Skin epidermis (tissue), 12 donors: ENCODE results near the gene MAD2L1BP.
A peak's percentile ranks its signal among the peaks of the same experiment; 100 is the strongest.

Experiments used
- H3K27ac ChIP-seq, 21 experiments: fragments of 200-600 bp; sonication (generic) in 11 of 21; one replicate each; pipeline ENCODE4 v1.5.0; 2020; ENCODE audit warnings: mild to moderate bottlenecking in 3 of 21, inconsistent platforms in 2 of 21, moderate library complexity in 2 of 21
- H3K4me3 ChIP-seq, 7 experiments: fragments of 200-600 bp; sonication (generic) in 2 of 7; one replicate each; pipeline ENCODE4 v1.5.0; 2020; ENCODE audit warnings: inconsistent platforms in 2 of 7, mild to moderate bottlenecking in 2 of 7, moderate library complexity in 1 of 7

MAD2L1BP gene

GRCh38 chr6:43676962-43677606 lies 41.4 kb downstream of the MAD2L1BP start:
- no peak overlapping the region for H3K27ac ChIP-seq

DNA sequence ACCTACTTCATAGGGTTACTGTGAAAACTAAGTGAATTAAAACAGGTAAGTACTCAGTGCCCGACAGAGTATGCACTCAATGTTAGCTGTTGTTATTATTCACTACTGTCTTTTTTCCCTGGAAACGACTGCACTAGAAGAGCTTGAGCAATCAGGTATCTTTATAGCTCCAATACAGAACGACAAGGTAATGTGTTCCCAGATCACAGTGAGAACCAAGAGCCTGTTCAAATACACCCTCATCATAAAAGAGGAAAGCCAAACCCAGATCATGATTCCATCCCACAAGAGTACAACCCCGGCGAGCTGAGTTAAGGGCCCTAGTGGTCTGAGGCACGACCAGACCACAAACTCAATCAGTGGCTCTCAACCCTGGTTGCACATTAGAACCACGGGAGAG lies 42.1 kb downstream of the MAD2L1BP start:
- no peak overlapping the region for H3K4me3 ChIP-seq

More at GRCh38 chr6:43676962-43677606, 41.4 kb downstream of the MAD2L1BP start:
- no peak overlapping the region for H3K4me3 ChIP-seq

DNA sequence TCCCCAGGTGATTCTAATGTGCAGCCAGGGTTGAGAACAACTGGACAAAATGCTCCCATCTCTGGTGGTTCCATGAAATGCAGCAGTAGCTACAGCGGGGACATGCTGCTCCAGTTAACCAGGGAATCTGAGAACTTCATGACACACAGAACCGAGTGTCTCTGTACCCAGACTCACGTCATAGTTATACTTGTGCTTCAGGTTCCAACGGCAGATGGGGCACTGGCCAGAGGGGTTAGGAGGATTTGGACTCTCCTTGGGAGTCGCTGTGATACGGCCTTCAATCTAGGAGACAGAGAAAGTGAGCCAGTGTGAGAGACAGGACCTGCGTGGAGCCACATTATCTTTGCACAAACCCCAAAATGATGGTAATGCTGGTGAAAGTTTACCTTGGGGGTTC lies 42.7 kb downstream of the MAD2L1BP start:
- H3K27ac ChIP-seq = no peak overlapping the region
- no peak overlapping the region for H3K4me3 ChIP-seq

More for the DNA sequence above, 42.1 kb downstream of the MAD2L1BP start:
- no peak overlapping the region for H3K27ac ChIP-seq

DNA sequence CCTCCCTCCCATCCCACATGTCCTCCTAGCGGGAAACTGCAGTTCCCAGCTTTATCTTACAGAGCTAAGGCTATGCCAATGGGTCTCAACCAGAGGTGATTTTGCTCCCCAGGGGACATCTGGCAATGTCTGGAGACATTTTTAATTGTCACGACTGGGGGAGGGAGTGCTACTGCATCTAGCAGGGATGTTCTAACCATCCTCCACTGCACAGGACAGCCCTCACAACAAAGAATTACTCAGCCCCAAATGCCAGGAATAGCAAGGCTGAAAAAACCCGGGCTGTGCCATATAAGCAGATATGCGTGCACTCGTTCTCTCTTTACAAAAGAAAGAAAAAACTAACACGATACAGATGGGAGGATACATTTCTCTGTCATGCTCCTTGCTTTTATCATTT lies 43.4 kb downstream of the MAD2L1BP start:
- H3K4me3 ChIP-seq = no peak overlapping the region
- H3K27ac ChIP-seq = no peak overlapping the region

DNA sequence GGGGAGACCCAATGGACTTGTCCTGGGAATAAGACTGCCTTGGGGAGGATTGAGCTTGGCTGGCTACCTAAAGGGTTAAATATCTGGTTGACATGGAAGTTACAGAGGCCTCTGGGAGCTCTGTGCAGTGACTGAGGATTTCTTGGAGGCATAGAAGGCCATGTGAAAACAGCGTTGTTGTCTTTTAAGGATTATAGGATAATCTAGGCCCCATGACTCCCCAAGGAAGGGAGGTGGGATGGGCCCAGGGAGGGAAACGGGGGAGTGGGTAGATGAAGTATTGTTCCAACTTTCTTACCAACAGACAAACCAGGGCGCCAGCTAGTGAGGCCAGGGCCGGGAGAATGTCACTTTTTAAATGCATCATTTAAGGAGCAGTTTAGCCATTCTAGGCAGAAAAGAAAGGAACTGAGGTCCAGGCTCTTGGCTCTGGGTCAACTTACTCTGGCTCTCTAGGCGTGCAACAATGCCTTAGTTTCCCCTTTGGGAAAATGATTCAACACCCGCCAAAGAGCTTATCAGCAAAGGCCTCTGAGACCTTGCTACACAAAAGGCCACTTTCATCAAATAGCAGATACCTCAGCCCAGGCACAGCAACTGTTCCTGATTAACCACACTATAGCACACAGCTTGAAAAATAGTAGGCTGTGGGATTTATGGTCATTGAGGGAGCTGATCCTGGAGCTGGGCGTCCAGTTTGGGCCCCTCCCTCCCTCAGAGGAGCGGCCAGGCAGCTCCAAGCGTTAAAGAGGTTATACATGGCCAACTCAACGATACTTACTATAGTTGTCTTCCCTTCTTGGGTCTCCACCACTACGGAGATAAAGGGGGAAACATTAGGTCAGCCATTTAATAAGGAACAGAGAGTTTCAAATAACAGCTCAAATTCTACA lies 44.9 kb downstream of the MAD2L1BP start:
- no peak overlapping the region for H3K27ac ChIP-seq
- no peak overlapping the region for H3K4me3 ChIP-seq

- Histone ChIP-seq H3K4me3 (no peak overlapping the region), H3K27ac (no peak overlapping the region)
Measured at GRCh38 chr6:43681303-43681702, 45.7 kb downstream of the MAD2L1BP start.

DNA sequence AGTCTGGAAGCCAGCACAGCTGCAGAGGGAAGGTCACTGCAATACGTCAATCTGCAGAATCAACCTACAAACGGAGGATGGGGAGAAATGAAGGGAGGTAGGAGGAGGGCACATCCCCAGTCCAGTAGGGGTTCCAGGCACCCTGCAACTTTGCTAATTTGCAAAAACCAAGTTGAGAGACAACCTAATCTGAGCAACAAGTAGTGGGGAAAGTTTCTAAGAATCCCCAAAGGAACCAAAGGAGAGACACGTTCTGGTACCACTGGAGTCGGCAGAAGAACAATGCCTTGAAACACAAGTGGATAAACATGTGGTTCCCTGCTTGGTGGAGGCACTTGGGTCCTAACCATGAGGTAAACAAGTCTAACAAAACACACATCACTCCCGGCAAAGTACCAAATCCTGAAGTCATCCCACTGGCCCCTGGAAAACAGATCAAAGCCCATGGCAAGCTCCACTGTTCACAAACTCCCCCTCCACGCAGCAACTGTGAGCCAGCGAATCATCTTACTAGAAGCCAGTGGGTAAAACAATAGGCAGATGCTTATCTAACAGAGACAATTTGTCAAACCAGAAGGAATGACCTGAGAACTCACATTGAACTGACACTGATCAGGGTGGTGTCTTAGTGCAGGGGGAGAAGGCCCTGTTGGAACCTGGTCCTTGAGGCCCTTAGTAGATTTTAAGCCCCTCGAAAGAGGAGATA lies 47.2 kb downstream of the MAD2L1BP start:
- H3K27ac ChIP-seq = no peak overlapping the region
- H3K4me3 ChIP-seq = no peak overlapping the region

DNA sequence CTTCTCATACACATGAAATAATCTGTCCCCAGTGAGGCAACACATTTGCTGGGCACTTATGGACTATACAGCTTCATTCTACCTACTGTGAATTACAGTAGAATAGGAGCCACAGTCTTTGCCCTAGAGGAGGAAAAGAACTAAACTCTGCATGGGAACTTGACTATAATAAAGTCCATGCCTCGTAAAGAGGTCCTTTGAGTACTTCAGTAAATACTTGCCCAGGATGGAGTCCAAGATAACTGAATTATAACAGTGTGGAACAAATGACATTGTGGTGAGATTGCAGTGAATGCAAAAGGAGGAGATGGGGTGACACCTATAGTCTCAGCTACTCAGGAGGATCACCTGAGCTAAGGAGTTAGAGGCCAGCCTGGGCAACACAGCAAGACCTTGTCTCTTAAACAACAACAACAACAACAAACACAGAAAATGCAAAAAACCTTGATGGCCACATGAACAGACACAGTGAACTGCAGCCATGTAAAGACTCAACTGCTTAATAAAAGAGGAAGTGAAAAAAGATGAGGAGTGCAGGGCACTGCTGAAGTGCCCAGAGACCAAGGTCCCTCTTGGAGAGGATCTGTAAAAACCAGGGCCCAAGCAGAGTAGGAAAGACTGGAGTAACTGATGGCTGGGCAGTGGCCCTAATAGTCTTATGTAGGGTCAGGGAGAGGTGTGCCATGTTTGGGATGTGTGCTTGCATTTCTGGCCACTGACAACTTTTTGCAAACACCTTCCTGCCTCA lies 48.2 kb downstream of the MAD2L1BP start:
- H3K4me3 ChIP-seq = no peak overlapping the region
- H3K27ac ChIP-seq = no peak overlapping the region

DNA sequence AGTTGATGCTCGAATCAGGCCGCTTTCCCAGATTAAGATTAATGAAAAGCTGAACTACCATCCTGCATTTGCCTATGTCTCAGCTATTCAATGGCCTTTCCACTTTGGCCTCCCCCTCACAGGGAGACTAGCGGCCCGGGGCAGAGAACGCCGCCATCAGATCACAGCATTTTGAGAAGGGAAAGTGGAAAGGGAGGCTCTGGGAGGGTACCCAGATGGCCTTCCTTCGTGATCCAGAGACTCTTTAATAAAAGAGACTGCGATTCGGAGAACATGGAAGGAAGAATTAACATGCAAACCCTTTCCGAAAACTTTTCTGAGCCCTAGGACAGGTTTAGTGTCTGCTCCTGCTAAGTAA lies 51.4 kb downstream of the MAD2L1BP start:
- H3K27ac ChIP-seq = peak overlapping the region in 20 of 21 experiments; percentile 44 to 87 (median 80)

DNA sequence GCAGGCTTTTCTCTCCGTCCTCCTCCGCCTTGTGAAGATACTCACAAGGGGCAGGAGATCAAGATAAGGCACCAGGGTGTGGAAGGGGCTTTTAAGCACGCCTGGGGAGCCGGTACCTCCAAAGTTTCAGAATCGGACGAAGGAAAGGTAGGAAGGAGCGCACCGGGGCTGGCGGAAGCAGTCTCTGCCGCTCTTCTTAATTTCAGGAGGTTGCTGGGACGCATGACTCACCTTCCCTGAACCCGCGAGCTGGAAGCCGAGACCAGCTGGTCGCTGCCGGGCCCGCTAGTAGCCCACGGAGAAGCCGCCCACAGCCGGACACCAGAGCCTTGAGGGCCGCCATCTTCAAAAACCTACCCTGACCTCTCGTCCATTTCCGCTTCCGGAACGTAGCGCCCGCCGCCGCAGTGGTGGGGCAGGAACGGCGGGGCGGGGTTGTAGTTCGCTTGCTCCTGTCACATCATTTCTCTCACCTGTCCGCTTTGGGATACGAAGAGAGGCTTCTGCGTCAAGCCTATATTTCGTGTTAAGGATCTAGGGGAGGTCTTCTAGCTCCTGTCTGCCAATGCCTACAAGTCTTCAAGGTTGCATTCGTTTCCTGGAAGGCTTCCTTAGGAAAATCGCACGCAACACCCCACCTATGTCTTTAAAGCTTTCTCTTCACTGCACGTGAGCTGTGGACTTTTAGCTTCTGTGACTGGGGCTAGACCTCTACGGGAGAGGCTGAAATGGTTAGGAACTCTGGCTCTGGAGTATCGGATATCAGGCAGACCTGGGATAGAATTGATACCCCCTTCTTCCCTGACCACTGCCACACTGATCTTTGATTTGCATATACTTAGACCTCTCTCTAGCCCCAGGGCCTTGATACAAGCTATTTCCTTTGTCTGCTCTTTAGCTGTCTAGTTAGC lies 52.1 kb downstream of the MAD2L1BP start, which contains the start of gene MRPS18A:
Gene MRPS18A (minus strand): TSS at position 355 of the 911 bp plus-strand sequence. CDS start 12 bp downstream, at position 343.
- peak within 1 kb of the TSS; percentile 62 to 92 (median 87) for H3K4me3 ChIP-seq
- H3K27ac ChIP-seq = peak within 1 kb of the TSS in 20 of 21 experiments; percentile 44 to 87 (median 80)

More for the DNA sequence above, 51.4 kb downstream of the MAD2L1BP start:
- peak overlapping the region; percentile 62 to 92 (median 87) for H3K4me3 ChIP-seq

GRCh38 chr6:43689421-43689820 lies 53.8 kb downstream of the MAD2L1BP start:
- no peak overlapping the region for H3K27ac ChIP-seq
- H3K4me3 ChIP-seq = no peak overlapping the region
